Right atrium auricular region (tissue), 2 donors: Measurements from ENCODE around the gene CFAP161. TPM values are rescaled to one million over a fixed set of nuclear protein-coding genes. Genes with fewer than 3 reads are reported as not detected.

ENCODE experiments used
- DNase-seq: peaks from one replicate; pipeline ENCODE4 v3.0.0-alpha.2; 2019; ENCODE audit warnings: low spot score
- H3K27ac ChIP-seq, 2 donors: fragments of 200-600 bp; sonication (generic); 1 replicate in 1 of 2; 2 replicates in 1 of 2; pipeline ENCODE4 v1.5.1; 2016 to 2019
- H3K27me3 ChIP-seq, 2 donors: fragments of 200-600 bp; sonication (generic); one replicate each; pipeline versions ENCODE4 v1.5.1 to v1.6.0; 2017 to 2019
- H3K36me3 ChIP-seq: fragments of 200-600 bp; sonication (generic); one replicate; pipeline ENCODE4 v1.5.1; 2016
- H3K4me1 ChIP-seq, 2 donors: fragments of 200-600 bp; sonication (generic); one replicate each; pipeline versions ENCODE4 v1.5.1 to v1.6.0; 2017 to 2019
- H3K4me3 ChIP-seq, 2 donors: fragments of 200-600 bp; sonication (generic); 1 replicate in 1 of 2; 2 replicates in 1 of 2; pipeline ENCODE4 v1.5.1; 2017 to 2019; ENCODE audit warnings: mild to moderate bottlenecking in 1 of 2, moderate library complexity in 1 of 2
- H3K9me3 ChIP-seq, 2 donors: fragments of 200-600 bp; sonication (generic); one replicate each; pipeline ENCODE4 v1.5.1; 2019
- total RNA-seq, 2 donors: library from RNA; depleted of rRNA; stranded (reverse); fragments of >200 nt; gene quantifications; one replicate each; pipeline ENCODE4 v1.1.0, GENCODE V29; 2016
- TF ChIP-seq, protein P1 (sequence below), 2 donors: fragments of 200-600 bp; sonication (generic); IDR thresholded peaks; one replicate each; pipeline ENCODE4 v1.5.1; 2019; ENCODE audit warnings: antibody characterized with exemption in 2 of 2

The CFAP161 gene
- total RNA-seq, 2 donors from 2014 or later, result 6.2 TPM; not detected in 1

GRCh38 chr15:81181220-81181619 is 47.1 kb downstream of the CFAP161 start:
- DNase-seq, result no peak
- Histone ChIP-seq H3K27ac (peak overlapping the region; percentile 55 to 70), H3K27me3 (no peaks in the 10 kb centered on the region), H3K4me3 (no peak overlapping the region), H3K36me3 (no peaks in the 10 kb centered on the region), H3K9me3 (no peaks in the 10 kb centered on the region), H3K4me1 (peaks cover 0 to 7% of the 10 kb centered on the region in 2 donors)
- TF ChIP-seq, protein P1, sequence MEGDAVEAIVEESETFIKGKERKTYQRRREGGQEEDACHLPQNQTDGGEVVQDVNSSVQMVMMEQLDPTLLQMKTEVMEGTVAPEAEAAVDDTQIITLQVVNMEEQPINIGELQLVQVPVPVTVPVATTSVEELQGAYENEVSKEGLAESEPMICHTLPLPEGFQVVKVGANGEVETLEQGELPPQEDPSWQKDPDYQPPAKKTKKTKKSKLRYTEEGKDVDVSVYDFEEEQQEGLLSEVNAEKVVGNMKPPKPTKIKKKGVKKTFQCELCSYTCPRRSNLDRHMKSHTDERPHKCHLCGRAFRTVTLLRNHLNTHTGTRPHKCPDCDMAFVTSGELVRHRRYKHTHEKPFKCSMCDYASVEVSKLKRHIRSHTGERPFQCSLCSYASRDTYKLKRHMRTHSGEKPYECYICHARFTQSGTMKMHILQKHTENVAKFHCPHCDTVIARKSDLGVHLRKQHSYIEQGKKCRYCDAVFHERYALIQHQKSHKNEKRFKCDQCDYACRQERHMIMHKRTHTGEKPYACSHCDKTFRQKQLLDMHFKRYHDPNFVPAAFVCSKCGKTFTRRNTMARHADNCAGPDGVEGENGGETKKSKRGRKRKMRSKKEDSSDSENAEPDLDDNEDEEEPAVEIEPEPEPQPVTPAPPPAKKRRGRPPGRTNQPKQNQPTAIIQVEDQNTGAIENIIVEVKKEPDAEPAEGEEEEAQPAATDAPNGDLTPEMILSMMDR (IDR thresholded peaks at IDR 0.05), result no peak

DNA sequence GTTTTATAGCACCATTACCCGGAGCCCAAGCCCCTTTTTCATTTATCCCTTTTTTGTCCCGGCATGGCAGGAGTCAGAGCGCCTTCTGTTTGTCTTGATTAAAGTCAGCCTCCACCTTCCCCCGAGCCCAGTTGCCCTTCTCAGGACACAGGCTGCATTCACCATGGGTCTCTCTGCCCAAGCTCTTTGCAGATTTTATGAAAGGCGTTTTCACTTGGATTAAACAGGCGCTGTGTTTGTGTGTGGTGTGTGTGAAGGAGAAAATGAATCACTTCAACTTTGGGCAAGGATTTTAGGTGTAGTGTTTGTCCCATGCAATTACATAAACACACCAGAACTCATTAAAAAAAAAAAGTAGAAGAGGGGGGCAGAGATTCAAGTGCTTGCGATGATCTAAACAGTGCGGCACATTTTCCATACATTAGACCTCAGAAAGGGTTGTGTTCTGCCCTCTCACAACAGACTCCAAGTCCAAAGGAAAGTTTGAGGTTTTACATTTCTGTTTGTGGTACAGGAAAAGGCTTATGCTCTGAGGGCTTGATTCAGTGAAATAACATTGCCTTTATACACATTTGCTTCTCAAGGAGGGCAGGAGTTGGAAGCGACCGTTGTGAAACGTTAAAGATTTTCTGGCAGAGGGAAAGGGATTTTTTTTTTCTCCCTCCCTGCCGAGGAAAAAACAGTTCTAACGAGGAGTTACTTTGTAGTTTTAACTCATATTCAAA is 48.1 kb downstream of the CFAP161 start:
- no peaks in the 10 kb centered on the region for H3K4me1 ChIP-seq
- peak overlapping the region; percentile 55 to 70 for H3K27ac ChIP-seq
- peak overlapping the region; percentile 32 to 41 for H3K4me3 ChIP-seq
- no peaks in the 10 kb centered on the region for H3K36me3 ChIP-seq
- DNase-seq, result no peak
- TF ChIP-seq, protein P1 (IDR thresholded peaks at IDR 0.05), result no peak
- no peaks in the 10 kb centered on the region for H3K9me3 ChIP-seq
- H3K27me3 ChIP-seq, result no peaks in the 10 kb centered on the region

DNA sequence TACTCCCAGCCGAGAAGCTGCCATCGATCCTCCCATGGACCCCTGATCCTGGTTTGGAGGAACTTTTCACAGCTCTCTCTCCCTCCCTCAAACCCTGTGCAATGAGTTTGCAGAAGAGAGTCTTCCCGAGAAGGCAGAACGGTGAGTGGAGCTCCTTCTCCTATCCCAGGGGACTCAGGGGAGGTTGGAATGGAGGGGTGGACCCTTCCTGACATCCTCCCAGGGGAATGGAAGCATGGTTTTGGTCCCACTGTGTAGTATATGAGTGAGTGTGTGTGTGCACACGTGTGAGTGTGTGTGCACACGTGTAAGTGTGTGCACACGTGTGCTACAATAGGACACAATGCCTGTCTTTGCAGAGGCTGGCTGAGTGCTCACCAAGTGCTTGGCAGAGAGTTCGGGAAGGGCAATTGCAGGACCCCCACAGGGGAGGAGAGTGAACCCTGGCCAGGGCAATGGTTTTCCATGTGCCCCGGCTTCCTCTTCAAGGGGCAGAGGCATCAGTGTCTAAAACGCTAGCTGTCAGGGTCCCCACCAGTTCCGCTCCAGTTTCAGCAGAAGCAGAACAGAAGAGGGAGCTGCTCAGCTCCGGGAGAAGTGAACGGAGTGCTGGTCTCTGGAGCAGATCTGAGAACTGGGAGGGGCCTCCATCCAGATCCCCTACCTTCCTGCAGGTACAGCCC is 48.8 kb downstream of the CFAP161 start:
- no peaks in the 10 kb centered on the region for H3K9me3 ChIP-seq
- peak overlapping the region; percentile 55 to 70 for H3K27ac ChIP-seq
- no peak for DNase-seq
- H3K4me1 ChIP-seq, result no peaks in the 10 kb centered on the region
- TF ChIP-seq, protein P1 (IDR thresholded peaks at IDR 0.05), result peak in 1 of 2 donors; percentile 46
- peak overlapping the region; percentile 32 to 41 for H3K4me3 ChIP-seq
- no peaks in the 10 kb centered on the region for H3K36me3 ChIP-seq
- H3K27me3 ChIP-seq, result no peaks in the 10 kb centered on the region

DNA sequence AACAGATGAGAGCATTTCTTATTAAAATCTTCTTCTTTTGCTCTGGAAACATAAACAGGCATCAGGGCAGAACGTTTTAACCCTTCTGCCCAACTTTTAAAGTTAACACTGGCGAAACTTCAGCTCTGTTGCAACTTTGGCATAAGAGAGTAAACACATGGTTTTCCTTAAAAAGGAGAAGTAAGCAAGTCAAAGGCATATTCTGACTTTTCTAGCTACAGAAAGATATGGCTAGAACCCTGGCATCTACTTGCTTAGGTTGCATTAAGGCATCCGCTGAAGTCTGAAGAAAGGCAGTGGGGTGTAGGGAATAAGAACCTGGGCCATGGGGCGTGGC is 49.3 kb downstream of the CFAP161 start:
- H3K4me1 ChIP-seq, result no peaks in the 10 kb centered on the region
- DNase-seq, result no peak
- H3K9me3 ChIP-seq, result no peaks in the 10 kb centered on the region
- TF ChIP-seq, protein P1 (IDR thresholded peaks at IDR 0.05), result no peak
- H3K27me3 ChIP-seq, result no peaks in the 10 kb centered on the region
- peak overlapping the region; percentile 32 to 41 for H3K4me3 ChIP-seq
- H3K36me3 ChIP-seq, result no peaks in the 10 kb centered on the region
- peak overlapping the region; percentile 55 to 70 for H3K27ac ChIP-seq

DNA sequence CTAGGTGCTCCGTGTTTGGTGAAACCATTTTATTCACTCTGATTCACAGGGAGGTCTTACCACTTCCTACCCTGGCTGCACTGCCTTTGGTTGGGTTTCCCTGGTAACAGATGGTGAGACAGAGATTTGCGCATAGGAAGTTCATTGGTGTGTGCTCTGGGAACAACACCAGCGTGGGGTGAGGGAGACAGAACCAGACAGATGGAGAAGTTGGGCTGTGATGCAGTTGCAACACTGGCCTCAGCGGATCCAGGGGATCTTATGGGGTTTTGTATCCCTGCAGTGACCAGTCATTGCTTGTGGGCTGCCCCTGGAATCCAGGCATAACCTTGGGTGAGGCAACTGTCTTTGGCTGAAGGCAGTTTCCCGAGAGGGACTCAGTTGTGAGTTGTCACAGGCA is 50.1 kb downstream of the CFAP161 start:
- Histone ChIP-seq H3K4me1 (peaks cover 0 to 3% of the 10 kb centered on the region in 2 donors), H3K27ac (peak overlapping the region; percentile 55 to 70)

More for the DNA sequence above, 50.1 kb downstream of the CFAP161 start:
- TF ChIP-seq, protein P1 (IDR thresholded peaks at IDR 0.05), result no peak
- peak; percentile 87 for DNase-seq
- Histone ChIP-seq H3K36me3 (no peaks in the 10 kb centered on the region), H3K9me3 (no peaks in the 10 kb centered on the region), H3K4me3 (no peak overlapping the region), H3K27me3 (no peaks in the 10 kb centered on the region)
